Coronary artery (tissue), 2 donors: ENCODE results near the gene ABLIM2.

ENCODE experiments used
- DNase-seq: peaks from one replicate; pipeline ENCODE4 v3.0.0-alpha.2; 2017; ENCODE audit warnings: low spot score
- H3K27ac ChIP-seq, 2 donors: fragments of 200-600 bp; sonication (generic); one replicate each; pipeline ENCODE4 v1.5.1; 2016 to 2019
- H3K4me3 ChIP-seq: fragments of 200-600 bp; sonication (generic); 2 replicates; pipeline ENCODE4 v1.5.1; 2016; ENCODE audit warnings: mild to moderate bottlenecking, moderate library complexity
- CTCF ChIP-seq: fragments of 200-600 bp; sonication (generic); IDR thresholded peaks from one replicate; pipeline ENCODE4 v1.5.1; 2019; ENCODE audit warnings: antibody characterized with exemption

ABLIM2 gene

DNA sequence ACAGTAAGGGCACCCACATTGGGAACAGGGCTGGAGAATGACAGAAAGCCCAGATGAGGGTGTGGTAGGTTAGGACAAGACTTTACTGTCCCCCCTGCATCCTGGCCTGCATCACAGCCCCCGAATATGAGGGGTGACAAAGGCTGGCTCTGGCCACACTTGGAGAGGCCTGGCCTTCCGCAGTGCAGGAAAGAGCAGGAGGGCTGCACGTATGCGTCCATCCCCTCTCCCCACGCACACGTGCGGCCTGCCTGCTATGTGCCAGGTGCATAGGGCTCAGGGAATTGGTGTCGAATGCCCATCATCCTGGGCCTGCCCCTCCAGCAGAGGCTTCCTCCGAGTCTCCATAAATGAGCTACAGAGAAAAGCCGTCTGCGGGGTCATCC, 80.5 kb downstream of the ABLIM2 start:
- no peak for DNase-seq
- H3K27ac ChIP-seq, result no peak overlapping the region

DNA sequence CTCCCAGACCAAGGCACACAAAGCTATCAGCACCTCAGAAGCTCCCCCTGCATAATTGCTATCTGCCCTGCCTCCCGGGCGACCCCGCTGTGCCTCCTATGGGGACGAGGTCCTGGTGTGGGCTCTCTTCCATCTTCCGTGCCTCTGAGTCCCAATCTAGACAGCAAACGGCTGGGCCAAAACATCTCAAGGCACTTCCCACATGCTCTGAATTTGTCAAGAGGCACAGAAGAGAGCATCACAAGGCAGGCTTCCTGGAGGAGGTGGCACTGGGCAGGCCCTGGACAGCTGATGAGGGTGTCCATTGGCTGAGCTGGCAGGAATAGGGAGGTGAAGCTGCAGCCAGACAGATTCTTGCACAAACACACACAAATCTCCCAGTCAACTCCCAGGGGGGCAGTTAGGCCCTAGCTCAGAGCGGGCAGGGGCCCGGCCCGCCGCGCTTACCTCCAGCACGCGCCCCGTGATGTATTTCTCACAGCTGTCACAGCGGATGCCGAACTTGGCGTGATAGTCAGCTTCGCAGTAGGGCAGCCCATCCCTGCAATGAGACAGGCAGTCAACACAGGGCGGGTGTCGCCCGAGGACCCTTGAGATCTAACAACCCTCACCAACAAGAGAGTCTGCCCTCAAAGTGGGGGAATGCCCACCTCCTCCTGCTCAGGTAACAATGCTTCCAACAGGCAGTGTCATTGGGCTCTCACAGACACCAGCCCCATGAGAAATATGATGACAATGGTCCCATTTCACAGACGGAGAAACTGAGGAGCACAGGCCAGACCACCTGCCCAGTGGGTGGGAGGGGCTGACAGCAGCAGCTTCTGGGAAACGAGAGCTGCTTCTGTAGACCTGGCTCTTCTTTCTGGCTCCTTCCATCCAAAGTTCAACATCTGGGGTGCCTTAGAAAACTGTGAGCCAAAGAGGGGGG, 81.2 kb downstream of the ABLIM2 start:
- Histone ChIP-seq H3K27ac (no peak overlapping the region), H3K4me3 (no peak overlapping the region)
- TF ChIP-seq CTCF, result no peak
- no peak for DNase-seq

More for the DNA sequence above, 80.5 kb downstream of the ABLIM2 start:
- H3K4me3 ChIP-seq, result no peak overlapping the region
- no peak for TF ChIP-seq CTCF

GRCh38 chr4:8076023-8076422, 82.6 kb downstream of the ABLIM2 start:
- TF ChIP-seq CTCF, result no peak
- no peak for DNase-seq
- Histone ChIP-seq H3K27ac (no peak overlapping the region), H3K4me3 (no peak overlapping the region)

- no peak for TF ChIP-seq CTCF
- no peak overlapping the region for H3K27ac ChIP-seq
- DNase-seq, result no peak
- no peak overlapping the region for H3K4me3 ChIP-seq
Measured at GRCh38 chr4:8073206-8073863, 85.3 kb downstream of the ABLIM2 start.

GRCh38 chr4:8072235-8072968, 86.2 kb downstream of the ABLIM2 start:
- H3K27ac ChIP-seq, result no peak overlapping the region
- no peak for TF ChIP-seq CTCF
- DNase-seq, result no peak

GRCh38 chr4:8071766-8072165, 86.8 kb downstream of the ABLIM2 start:
- Histone ChIP-seq H3K4me3 (no peak overlapping the region), H3K27ac (no peak overlapping the region)
- no peak for DNase-seq
- TF ChIP-seq CTCF, result no peak

More at GRCh38 chr4:8072235-8072968, 86.2 kb downstream of the ABLIM2 start:
- no peak overlapping the region for H3K4me3 ChIP-seq
